ENCODE results near the gene PNPO. TPM values are rescaled to one million over a fixed set of nuclear protein-coding genes. Genes with fewer than 3 reads are reported as not detected.

PNPO gene
- total and polyA plus RNA-seq, 2 of the 13 experiments (the other 11 are each of a cell fraction or from before 2014, with no cell fraction given) = 47.9 to 63.3 TPM

DNA sequence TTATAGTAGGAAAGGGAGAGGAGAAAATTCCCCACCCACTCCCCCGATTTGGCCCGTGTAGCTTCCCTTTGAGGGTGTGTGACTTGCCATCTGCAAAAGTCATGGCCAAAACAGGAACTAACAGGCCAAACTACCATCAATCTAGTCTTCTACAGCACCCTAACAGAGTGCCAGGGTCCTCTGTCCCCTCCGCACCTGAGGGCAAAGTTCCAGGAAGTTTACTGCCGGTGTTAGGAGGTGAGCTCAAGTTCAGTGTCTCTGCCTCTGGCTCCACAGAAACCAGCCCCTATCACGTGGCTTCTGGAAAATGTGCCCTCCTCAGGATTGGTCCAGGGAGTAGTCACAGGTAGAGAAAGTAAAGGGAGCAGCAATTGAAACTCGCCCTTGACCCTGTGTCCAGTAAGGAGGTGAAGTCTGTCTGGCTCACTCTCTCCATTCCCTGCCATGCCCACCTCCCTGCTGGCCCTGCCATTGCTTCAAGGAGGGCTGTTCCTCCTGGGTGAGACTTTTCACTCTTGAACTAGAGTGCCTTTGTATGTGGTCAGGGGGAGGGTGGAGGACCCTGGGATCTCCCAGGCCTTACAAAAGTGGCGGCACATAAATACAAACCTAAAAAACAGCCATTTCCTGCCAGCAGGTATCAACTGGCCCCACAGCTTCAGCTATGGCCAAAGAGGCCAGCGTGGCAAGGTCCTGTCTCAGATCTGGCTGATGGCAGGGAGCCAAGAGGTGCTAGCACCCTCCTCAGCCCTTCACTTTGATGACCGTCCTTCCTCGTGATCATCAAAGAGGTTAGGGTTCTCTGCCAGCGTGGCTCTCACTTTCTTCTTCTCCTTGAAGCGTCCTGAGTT is 11.0 kb downstream of the PNPO start (continued):
- TF ChIP-seq, protein P1, sequence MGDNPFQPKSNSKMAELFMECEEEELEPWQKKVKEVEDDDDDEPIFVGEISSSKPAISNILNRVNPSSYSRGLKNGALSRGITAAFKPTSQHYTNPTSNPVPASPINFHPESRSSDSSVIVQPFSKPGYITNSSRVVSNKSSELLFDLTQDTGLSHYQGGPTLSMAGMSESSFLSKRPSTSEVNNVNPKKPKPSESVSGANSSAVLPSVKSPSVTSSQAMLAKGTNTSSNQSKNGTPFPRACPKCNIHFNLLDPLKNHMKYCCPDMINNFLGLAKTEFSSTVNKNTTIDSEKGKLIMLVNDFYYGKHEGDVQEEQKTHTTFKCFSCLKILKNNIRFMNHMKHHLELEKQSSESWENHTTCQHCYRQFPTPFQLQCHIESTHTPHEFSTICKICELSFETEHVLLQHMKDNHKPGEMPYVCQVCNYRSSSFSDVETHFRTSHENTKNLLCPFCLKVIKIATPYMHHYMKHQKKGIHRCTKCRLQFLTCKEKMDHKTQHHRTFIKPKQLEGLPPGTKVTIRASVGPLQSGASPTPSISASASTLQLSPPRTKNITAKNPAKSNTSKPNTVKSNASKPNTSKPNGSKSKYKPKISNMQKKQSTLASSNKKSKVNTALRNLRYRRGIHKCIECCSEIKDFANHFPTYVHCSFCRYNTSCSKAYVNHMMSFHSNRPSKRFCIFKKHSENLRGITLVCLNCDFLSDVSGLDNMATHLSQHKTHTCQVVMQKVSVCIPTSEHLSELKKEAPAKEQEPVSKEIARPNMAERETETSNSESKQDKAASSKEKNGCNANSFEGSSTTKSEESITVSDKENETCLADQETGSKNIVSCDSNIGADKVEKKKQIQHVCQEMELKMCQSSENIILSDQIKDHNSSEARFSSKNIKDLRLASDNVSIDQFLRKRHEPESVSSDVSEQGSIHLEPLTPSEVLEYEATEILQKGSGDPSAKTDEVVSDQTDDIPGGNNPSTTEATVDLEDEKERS (CRISPR knock-in tag; IDR thresholded peaks at IDR 0.05) = peak; percentile 59; the same call in 1 of the 2 replicates
- TF ChIP-seq LCORL (IDR thresholded peaks at IDR 0.05) (no peak), LCORL (CRISPR knock-in tag; IDR thresholded peaks at IDR 0.05) (peak; percentile 97), CHD4 (IDR thresholded peaks at IDR 0.05; ENCODE audit: borderline replicate concordance, low read length) (no peak), HOXD1 (CRISPR knock-in tag; IDR thresholded peaks at IDR 0.05) (peak; percentile 83; the same call in 1 of the 2 replicates), ZNF780A (CRISPR knock-in tag; IDR thresholded peaks at IDR 0.05) (no peak), MTF1 (CRISPR knock-in tag; IDR thresholded peaks at IDR 0.05) (no peak), EZH2 (conservative IDR thresholded peaks at IDR 0.05; ENCODE audit: low read depth, low read length) (no peak), ZNF562 (CRISPR knock-in tag; IDR thresholded peaks at IDR 0.05; ENCODE audit: borderline replicate concordance) (no peak), NFKBIZ (CRISPR knock-in tag; IDR thresholded peaks at IDR 0.05) (no peak), ZNF563 (CRISPR knock-in tag; IDR thresholded peaks at IDR 0.05) (0 out of 2 replicates have a peak, but pooled peaks have one; percentile 54), KDM6A (CRISPR knock-in tag; IDR thresholded peaks at IDR 0.05; ENCODE audit: low read depth) (peak; percentile 69), KMT2B (CRISPR knock-in tag; IDR thresholded peaks at IDR 0.05) (no peak), KLF9 (CRISPR knock-in tag; IDR thresholded peaks at IDR 0.05; ENCODE audit: low read depth) (no peak), ZNF136 (CRISPR knock-in tag; IDR thresholded peaks at IDR 0.05; ENCODE audit: low read depth) (no peak)
- TF ChIP-seq, protein P2, sequence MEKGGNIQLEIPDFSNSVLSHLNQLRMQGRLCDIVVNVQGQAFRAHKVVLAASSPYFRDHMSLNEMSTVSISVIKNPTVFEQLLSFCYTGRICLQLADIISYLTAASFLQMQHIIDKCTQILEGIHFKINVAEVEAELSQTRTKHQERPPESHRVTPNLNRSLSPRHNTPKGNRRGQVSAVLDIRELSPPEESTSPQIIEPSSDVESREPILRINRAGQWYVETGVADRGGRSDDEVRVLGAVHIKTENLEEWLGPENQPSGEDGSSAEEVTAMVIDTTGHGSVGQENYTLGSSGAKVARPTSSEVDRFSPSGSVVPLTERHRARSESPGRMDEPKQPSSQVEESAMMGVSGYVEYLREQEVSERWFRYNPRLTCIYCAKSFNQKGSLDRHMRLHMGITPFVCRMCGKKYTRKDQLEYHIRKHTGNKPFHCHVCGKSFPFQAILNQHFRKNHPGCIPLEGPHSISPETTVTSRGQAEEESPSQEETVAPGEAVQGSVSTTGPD (CRISPR knock-in tag; IDR thresholded peaks at IDR 0.05) = no peak
- TF ChIP-seq, protein P3, sequence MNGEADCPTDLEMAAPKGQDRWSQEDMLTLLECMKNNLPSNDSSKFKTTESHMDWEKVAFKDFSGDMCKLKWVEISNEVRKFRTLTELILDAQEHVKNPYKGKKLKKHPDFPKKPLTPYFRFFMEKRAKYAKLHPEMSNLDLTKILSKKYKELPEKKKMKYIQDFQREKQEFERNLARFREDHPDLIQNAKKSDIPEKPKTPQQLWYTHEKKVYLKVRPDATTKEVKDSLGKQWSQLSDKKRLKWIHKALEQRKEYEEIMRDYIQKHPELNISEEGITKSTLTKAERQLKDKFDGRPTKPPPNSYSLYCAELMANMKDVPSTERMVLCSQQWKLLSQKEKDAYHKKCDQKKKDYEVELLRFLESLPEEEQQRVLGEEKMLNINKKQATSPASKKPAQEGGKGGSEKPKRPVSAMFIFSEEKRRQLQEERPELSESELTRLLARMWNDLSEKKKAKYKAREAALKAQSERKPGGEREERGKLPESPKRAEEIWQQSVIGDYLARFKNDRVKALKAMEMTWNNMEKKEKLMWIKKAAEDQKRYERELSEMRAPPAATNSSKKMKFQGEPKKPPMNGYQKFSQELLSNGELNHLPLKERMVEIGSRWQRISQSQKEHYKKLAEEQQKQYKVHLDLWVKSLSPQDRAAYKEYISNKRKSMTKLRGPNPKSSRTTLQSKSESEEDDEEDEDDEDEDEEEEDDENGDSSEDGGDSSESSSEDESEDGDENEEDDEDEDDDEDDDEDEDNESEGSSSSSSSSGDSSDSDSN (CRISPR knock-in tag; IDR thresholded peaks at IDR 0.05) = 0 out of 2 replicates have a peak, but pooled peaks have one; percentile 16
- TF ChIP-seq, protein P4, sequence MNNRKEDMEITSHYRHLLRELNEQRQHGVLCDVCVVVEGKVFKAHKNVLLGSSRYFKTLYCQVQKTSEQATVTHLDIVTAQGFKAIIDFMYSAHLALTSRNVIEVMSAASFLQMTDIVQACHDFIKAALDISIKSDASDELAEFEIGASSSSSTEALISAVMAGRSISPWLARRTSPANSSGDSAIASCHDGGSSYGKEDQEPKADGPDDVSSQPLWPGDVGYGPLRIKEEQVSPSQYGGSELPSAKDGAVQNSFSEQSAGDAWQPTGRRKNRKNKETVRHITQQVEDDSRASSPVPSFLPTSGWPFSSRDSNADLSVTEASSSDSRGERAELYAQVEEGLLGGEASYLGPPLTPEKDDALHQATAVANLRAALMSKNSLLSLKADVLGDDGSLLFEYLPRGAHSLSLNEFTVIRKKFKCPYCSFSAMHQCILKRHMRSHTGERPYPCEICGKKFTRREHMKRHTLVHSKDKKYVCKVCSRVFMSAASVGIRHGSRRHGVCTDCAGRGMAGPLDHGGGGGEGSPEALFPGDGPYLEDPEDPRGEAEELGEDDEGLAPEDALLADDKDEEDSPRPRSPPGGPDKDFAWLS (CRISPR knock-in tag; IDR thresholded peaks at IDR 0.05; ENCODE audit: borderline replicate concordance) = no peak
- TF ChIP-seq, protein P5, sequence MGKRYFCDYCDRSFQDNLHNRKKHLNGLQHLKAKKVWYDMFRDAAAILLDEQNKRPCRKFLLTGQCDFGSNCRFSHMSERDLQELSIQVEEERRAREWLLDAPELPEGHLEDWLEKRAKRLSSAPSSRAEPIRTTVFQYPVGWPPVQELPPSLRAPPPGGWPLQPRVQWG (CRISPR knock-in tag; IDR thresholded peaks at IDR 0.05; ENCODE audit: borderline replicate concordance, low read depth) = no peak
- TF ChIP-seq, protein P6, sequence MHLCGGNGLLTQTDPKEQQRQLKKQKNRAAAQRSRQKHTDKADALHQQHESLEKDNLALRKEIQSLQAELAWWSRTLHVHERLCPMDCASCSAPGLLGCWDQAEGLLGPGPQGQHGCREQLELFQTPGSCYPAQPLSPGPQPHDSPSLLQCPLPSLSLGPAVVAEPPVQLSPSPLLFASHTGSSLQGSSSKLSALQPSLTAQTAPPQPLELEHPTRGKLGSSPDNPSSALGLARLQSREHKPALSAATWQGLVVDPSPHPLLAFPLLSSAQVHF (CRISPR knock-in tag; IDR thresholded peaks at IDR 0.05) = no peak
